ENCODE measurements around the gene ANXA3.

Gene ANXA3

GRCh38 chr4:78570117-78570516 is 18.5 kb downstream of the ANXA3 start:
- Histone ChIP-seq H3K9ac (no peak overlapping the region), H3K36me3 (ENCODE audit: control insufficient read depth, insufficient read depth, low read length) (no peaks in the 10 kb centered on the region), H2AFZ (no peak overlapping the region), H3K9me3 (ENCODE audit: control insufficient read depth, low read length) (no peaks in the 10 kb centered on the region), H3K4me3 (ENCODE audit: low read depth, low read length) (no peak overlapping the region), H3K27me3 (ENCODE audit: control insufficient read depth, insufficient read depth, low read length) (no peaks in the 10 kb centered on the region), H3K27ac (no peak overlapping the region), H3K4me2 (ENCODE audit: low read length) (no peak overlapping the region), H3K4me1 (no peaks in the 10 kb centered on the region), H3K79me2 (no peaks in the 10 kb centered on the region)
- no peak for TF ChIP-seq CTCF (IDR thresholded peaks at IDR 0.05)

GRCh38 chr4:78571804-78572203 is 20.2 kb downstream of the ANXA3 start:
- Histone ChIP-seq H3K4me1 (no peaks in the 10 kb centered on the region), H3K27me3 (ENCODE audit: control insufficient read depth, insufficient read depth, low read length) (no peaks in the 10 kb centered on the region), H3K79me2 (no peaks in the 10 kb centered on the region), H3K4me3 (ENCODE audit: low read depth, low read length) (no peak overlapping the region), H3K9me3 (ENCODE audit: control insufficient read depth, low read length) (no peaks in the 10 kb centered on the region), H3K36me3 (ENCODE audit: control insufficient read depth, insufficient read depth, low read length) (no peaks in the 10 kb centered on the region), H3K9ac (no peak overlapping the region), H3K27ac (no peak overlapping the region), H2AFZ (no peak overlapping the region), H3K4me2 (ENCODE audit: low read length) (no peak overlapping the region)
- TF ChIP-seq CTCF (IDR thresholded peaks at IDR 0.05): no peak

DNA sequence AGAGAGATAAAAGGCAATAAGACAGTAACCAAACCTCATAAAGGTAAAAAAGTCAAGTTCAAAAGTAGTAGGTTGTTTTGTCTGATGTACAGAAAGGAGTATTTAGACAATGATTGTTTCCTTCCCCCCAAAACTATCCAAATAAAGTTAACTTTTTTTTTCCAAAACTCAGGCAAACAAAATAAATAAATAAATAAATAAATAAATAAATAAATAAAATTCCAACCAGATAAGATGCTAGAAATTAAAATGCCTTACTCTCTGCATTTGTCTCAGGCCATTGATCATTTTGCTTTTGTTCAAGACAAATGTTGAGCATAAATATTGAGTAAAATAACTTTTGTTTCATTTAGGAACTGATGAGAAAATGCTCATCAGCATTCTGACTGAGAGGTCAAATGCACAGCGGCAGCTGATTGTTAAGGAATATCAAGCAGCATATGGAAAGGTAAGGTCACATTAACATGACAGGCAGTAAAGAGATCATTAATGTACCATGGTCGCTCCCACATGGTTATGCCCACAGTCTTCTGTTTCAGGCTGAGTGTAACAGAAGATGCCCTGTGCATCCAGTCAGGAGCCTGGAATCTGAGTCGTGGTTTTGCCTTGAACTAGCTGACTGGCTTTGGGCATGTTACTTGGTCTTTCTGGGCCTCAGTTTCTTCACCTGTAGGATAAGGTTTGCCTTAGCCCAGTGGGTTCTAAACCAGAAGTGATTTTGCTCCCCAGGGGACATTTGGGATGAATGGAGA is 27.3 kb downstream of the ANXA3 start:
- Histone ChIP-seq H3K9ac (no peak overlapping the region), H3K79me2 (no peaks in the 10 kb centered on the region), H3K4me1 (no peaks in the 10 kb centered on the region), H3K27ac (no peak overlapping the region), H2AFZ (no peak overlapping the region), H3K9me3 (ENCODE audit: control insufficient read depth, low read length) (no peaks in the 10 kb centered on the region), H3K4me3 (ENCODE audit: low read depth, low read length) (no peak overlapping the region), H3K36me3 (ENCODE audit: control insufficient read depth, insufficient read depth, low read length) (no peaks in the 10 kb centered on the region), H3K4me2 (ENCODE audit: low read length) (no peak overlapping the region), H3K27me3 (ENCODE audit: control insufficient read depth, insufficient read depth, low read length) (no peaks in the 10 kb centered on the region)
- no peak for TF ChIP-seq CTCF (IDR thresholded peaks at IDR 0.05)

DNA sequence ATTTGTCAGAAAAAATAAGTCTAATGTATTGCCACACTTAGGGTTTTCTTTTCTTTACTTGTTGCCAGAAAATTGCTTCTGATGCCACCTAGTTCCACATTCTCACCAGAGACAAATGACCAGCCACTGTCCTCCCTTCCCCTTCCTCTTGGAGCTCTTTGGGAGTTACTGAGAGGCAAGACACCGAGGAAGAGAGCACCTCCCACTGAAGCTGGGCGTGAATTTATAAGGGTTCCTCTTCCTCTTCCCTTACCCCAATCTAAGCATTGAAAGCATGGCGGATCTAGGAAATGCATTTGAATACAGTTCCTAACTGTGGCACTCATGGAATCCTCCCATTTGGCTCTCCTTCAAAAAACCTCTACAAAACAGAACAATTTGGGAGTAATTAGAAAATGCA is 30.0 kb downstream of the ANXA3 start:
- H3K36me3 ChIP-seq (ENCODE audit: control insufficient read depth, insufficient read depth, low read length): no peaks in the 10 kb centered on the region
- H3K4me3 ChIP-seq (ENCODE audit: low read depth, low read length): no peak overlapping the region
- no peaks in the 10 kb centered on the region for H3K27me3 ChIP-seq (ENCODE audit: control insufficient read depth, insufficient read depth, low read length)
- no peaks in the 10 kb centered on the region for H3K4me1 ChIP-seq
- H3K4me2 ChIP-seq (ENCODE audit: low read length): no peak overlapping the region
- no peak overlapping the region for H3K9ac ChIP-seq
- no peak overlapping the region for H3K27ac ChIP-seq
- TF ChIP-seq CTCF (IDR thresholded peaks at IDR 0.05): no peak
- H3K79me2 ChIP-seq: no peaks in the 10 kb centered on the region
- H2AFZ ChIP-seq: no peak overlapping the region
- no peaks in the 10 kb centered on the region for H3K9me3 ChIP-seq (ENCODE audit: control insufficient read depth, low read length)

All from parathyroid adenoma (tissue), 2 donors.